Fibroblast of skin of left biceps (primary cell): ENCODE data around the gene TERT.

Experiments
- DNase-seq, 2 experiments: peaks; one replicate each; pipeline ENCODE4 v3.0.0-alpha.2; 2013; ENCODE audit warnings: low read depth in 2 of 2

The TERT gene

DNA sequence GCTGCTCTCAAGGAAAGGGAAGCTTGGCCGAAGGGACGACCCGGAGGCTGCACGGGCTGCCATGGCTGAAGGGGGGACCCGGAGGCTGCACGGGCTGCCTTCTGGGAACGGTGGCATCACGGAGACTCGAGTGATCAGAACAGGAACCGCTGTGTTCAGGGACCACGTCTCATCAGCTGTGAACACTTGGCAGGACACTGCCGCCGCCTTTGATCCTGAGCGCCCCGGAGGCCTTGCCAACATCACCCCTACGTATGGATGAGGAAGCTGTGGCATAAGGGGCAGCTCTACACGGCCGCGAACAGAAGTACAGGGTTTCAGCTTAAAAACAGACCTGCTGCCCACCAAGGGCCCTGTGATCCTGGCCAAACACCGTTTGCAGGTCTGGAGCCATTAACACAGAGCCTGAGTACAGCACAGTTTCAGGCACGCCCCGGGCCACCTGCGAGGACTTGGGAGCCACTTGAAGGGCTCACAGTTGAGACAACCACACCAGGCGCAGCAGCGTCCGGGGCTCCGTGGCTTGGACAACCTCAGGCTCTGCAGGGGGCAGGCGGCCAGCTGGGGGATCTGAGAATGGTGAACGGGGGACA, 23.9 kb upstream of the TERT start:
- DNase-seq: no peak

DNA sequence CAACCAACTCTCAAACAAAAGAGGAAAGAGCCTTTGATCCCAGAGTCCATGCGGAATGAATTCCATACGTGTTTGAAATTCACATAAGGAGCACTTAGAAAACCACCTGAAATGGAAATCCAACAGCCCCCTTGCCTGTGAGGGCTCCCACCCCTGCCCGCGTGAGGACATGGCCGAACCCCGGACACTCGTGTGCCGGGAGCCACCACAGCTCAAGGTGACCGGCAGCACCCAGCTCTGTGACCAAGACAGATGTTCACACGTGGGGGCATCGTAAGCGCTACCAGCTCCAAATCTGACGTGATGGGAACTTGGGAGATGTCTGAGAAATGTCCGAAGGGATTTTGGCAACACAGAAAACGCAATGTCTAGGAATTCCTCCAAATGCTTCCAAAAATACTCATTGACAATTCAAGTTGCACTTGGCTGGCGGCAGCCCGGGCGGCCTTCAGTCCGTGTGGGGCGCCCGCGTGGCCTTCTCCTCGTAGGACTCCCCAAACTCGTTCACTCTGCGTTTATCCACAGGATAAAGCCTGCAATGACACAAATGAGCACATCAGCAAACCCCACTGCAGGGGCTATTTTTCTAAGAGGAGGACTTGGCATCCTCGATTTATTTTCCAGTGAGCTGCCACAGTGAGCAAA, 23.2 kb upstream of the TERT start:
- no peak for DNase-seq

DNA sequence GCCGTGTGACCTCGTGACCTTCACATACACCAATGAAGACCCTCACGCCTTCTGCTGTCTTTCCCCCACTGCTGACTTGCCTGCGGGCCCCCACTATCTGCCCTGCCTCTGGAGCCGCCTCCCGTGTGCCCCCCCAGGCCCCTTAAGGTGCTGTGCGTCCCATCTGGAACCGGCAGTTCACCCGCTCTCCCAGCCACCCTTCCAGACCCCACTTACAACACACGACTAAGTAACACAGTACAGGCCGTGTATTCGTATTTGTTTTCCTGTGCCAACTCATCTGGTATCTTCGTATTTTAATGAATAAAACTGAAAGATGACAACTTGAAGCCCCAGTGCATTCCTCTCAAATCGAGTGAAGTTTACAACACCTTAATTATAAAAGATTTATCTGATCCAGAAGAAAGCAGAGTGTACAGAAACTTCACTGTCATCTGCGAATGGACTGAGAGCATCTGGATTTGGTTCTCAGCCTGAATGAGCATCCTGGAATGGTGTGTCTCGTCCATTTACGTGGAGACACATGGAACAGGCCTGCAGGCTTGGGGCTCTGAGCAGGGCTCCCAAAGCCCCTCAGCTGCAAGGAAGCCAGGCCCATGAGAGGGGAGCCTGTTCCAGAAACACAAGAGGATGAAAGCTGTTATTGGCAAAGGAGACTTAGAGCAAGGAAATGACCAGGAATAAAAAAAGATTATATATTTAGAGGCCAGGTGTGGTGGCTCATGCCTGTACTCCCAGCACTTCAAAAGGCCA, 21.9 kb upstream of the TERT start:
- no peak for DNase-seq

DNA sequence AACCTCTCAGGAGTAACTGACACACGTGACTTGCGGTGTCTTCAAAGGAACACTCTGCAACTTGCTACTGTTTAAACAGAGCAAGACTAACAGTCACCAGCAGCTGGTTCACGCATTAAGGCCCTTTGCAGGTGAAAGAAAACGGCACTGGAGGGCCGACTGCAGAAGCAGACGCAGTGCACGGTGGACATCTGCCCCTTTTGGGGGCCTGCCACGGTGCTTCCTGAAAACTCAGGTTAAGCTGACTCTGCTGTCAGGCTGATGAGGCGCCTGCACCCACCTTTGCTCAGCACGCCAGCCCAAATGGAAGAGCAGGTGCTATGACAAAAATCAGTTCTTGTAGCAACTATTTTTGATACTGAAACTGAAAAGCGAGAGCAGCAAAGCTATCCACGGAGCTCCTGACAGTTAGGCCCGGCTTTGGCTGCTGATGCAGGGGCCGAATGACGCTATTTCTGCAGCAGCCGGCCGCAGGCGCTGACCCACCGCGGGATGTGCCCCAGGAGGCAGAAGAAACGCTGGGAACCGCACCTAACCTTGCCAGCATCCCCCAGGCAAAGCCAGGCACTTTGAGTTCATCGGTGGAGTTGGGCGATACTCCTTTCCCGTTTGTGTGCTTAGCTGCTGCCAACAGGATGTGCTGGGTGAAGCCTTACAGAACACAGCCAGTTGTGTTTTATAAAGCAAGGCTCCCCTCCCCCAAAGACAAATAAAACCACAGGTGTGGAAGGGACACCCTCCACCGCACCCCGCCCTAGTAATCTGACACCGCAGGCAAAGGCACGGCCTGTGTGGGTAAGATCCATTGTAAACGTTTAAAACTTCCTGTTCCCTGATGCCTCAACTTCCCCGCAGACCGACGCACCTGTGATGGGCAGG, 21.1 kb upstream of the TERT start:
- no peak for DNase-seq

DNA sequence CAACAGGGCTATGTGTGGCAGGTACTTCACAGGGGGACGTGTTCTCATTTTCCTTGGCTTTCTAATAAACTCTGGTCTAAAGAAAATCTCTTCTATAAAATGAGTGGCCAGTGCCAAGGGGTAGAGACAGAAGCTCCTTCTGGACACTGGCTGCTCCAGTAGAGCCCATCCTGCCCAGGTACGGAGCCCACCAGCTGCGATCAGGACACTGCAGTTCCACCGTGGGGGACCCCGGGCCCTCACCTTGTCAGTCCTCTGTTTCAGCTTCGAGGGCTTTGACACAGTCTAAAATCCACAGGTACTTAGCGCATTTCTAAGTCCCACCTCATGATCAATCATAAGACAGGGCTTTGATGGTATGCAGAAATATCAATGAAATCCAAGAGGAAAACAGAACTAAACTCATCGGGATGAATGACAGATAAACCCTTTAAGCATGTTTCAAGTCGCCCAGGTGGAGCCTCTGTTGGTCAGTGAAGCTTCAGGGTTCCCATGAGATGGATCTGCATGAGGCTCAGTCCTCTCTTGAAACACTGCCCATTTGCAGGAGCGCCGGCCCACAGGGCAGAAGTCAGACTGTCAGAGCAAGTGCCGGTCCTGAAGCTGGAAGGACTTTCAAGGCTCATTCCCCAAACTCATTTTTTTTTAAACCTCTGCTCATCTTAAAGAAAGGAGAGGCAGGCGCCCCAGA, 20.3 kb upstream of the TERT start:
- DNase-seq: no peak

DNA sequence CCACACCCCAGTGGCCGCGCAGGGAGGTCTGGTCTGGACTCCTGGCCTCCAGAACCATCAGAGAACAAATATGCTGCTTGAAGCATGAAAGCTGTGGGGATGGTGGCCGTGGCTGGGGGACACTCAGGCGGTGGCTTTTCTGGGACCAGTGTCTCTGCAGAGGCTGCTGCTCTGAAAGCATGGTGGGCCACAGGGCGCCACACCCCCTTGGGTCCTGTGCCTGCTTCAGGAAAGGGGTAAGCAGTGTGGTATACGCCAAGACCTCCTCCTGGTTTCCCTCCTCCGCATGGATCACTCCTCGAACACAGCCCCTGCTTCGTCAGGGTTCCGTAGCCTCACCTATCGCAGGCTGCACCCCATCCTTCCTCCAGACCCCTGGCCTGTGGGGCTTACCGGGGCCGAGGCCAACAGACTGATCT, 19.7 kb upstream of the TERT start:
- no peak for DNase-seq

DNA sequence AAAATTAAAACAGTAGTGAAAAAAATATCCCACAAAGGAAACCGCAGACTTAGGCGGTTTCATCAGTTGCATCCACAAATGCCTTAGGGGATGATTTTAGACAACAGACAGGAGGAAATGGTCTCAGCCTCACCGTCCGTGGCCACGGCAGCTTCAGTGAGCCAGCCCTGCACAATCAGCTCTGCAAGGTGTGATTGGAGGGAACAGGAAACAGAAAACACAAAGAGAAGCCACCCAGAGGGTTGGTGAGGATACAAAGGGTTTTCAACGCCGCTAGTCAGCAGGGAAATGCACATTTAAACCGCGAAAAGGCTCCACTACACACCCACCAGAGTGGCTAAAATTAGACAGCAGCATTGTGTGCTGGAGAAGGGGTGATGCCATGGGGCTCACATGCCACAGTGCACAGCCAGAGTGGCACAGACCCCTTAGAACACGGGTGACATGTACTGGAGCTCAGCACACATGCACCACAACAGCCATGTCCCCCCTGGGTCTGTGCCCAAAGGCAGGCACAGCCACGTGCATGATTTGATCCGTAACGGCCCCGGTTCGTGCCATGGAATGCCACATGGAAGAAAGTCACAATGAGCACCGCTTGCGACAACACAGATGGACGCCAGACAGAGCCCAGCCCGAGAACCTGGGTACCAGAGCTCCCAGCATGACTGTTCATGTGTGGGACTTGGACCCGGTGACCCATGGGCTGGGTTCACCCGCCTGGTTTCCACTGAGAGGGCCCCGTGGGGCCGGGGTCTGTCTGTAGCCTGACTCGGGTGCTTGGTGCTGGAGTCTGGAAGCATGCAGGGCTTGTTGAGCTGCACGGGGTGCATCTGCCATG, 18.3 kb upstream of the TERT start:
- no peak for DNase-seq

DNA sequence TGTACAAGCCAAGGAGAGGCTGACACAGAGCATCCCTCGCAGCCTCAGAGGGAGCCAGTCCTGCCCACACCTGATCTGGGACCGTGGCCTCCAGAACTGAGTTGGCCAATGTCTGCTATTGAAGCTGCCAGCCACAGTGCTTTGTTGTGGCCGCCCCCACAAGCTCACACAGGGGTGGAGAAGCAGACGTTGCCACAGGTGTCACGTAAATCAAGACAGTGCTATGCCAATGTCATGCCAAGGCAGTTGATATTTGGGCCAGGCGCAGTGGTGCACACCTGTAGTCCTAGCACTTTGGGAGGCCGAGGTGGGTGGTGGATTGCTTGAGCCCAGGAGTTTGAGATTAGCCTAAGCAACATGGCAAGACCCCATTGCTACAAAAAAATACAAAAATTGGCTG, 17.3 kb upstream of the TERT start:
- no peak for DNase-seq

DNA sequence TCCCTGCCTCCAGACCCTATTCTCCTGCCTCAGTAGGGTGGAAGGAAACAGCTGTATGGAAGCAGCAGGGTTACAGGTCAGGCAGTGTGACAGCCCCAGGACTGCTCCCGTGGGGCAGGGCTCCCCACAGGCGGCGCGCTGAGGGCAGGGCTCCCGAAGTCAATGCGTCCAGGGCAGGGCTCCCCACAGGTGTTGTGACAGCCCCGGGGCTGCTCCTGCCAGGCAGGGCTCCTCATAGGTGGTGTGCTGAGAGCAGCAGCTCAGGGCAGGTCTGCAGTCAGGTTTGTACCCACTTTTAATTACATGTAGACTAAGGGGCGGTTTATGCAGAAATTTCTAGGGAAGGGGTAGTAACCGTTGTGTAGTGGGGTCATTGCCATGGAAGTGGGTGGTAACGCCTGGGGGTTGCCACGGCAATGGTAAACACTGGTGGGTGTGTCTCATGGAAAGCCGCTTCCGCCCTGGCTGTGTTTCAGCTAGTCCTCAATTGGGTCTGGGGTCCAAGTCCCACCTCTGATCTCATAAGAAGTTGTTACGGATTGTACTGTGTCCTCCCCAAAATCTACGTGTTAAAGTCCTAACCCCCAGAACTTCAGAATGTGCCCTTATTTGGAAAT, 16.7 kb upstream of the TERT start:
- no peak for DNase-seq

DNA sequence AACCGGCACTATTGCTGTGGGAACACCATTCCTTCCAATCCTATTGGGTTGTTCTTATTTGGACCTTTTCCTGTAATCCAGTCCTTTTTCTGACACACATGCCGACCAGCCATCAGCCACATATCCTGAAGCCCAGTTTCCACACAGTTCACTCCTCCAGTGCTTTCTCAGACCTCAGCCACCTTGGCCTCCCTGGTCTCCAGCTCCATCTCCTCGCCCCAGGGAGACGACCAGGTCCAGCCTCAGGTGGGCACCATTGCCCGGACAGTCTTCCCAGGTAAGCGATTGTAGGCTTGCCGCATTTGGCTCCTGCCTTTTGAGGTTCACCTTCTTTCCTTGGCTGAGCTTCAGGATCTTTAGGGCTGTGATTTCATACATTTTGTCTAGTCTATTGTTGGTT, 15.2 kb upstream of the TERT start:
- no peak for DNase-seq

DNA sequence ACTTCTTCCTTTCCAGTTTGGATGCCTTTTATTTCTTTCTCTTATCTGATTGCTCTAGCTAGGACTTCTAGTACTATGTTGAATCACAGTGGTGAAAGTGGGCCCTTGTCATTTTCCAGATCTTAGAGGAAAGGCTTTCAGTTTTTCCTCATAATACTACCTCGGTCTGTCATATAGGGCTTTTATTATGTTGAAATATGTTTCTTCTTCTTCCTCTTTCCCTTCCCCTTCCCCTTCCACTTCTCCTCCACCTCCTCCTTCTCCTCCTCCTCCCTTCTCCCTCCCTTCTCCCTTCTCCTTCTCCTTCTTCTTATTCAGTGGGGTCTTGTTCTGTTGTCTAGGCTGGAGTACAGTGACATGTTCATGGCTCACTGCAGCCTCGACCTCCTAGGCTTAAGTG, 9.2 kb upstream of the TERT start:
- DNase-seq: no peak

DNA sequence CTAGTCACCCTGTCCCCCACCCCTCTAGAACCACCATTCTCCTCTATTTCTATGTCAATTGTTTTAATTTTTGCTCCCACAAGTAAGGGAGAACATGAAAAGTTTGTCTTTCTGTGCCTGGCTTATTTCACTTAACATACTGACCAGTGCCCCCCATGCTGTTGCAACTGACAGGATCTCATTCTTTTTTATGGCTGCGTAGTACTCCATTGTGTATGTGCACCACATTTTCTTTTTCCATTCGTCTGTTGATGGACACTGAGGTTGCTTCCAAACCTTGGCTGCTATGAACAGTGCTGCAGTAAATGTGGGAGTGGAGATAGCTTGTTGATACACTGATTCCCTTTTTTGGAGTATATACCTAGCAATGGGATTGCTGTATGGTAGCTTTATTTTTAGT, 7.4 kb upstream of the TERT start:
- no peak for DNase-seq

DNA sequence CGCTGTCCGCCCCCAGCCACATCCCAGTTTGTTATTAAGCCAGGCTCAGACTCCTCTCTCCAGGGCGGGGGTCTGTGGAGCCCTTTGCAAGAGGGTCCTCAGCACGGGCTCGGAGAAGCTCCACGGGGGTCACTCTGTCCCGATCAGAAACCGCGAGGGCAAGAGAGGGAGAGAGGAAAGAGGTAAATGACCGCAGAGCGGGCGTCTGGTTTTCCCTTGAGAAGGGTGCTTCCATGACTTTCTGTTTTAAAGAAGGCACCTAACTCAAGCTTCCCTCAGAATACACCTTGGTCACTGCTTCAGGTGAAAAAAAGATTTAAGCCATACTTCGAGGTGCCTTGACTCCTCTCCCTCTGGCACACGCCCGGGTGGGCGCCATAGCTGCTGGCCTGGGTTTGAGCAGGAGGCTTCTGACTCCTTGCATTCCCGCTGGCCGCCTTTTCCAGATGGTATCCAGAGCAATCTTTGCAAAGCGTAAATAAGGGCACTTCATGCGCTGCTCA, 5.8 kb upstream of the TERT start:
- DNase-seq: no peak

DNA sequence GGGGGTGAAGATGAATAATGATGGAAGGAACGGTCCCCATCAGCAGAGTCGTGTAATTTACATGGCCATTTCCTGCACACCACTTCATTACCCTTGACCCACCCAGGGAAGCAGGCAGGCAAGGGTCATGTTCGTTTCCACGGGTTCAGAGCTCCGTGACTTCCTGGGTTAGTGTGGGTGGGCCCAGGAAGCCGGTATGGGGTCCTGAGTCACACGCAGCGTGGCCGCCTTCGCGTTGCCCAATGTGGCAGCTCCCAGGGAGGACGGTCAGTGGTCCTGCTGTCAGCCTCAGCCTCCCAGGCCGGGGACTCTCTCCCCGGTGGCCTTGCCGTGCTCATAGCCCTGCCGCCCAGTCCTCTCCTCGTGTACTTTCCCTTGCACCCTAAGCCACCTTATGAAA, 5.1 kb upstream of the TERT start:
- no peak for DNase-seq

DNA sequence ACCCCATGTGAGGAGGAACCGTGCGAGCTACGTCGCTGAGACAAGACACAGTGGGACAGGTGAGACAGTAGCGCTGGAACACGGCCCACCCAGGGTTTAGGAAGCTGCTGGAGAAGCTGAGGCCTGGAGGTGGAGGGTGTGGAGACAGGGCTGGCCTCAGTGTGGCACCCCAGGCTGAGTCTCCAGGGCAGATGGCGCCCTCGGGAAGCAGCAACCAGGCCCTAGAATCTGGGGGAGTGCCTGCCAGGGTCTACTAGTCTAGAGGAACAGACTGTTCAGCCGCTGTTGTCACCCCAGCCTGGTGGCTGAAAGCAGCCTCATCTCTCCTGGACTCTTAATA, 4.6 kb upstream of the TERT start:
- no peak for DNase-seq

DNA sequence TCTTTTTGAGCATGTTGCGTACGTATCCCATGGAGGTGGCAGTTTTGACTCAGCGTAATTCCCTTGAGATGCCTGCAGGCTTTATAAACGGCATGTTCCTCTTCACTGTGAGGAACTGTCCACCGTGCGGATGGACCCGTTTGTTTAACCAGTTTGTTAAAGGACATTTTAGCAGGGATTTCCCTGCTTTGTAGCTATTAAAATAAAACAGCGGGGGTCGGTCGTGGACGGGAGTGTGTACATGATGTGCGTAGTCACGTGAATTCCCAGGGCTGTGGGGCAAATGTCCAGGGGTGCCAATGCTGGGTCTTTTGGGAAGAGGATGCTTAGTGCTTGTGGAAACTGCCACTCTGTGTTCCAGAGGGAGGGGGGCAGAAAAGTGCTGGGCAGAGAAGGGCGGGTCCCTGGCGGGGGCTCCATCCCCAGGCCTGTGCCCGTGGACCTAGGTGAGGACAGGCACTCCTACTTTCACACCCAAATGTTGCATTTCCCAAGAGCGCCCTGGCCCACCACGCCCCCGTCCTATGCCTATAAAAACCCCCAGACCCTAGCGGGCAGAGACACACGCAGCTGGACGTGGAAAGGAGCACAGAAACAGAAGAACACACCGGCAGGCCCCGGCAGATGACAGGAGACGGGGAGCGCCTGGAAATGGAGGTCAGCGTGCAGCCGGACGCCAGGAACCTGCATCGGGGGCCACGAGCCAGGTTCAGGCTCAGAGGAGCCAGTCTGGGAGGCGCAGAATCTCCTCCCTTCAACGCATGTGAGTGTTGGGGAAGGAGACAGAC, 4.0 kb upstream of the TERT start:
- DNase-seq: no peak

DNA sequence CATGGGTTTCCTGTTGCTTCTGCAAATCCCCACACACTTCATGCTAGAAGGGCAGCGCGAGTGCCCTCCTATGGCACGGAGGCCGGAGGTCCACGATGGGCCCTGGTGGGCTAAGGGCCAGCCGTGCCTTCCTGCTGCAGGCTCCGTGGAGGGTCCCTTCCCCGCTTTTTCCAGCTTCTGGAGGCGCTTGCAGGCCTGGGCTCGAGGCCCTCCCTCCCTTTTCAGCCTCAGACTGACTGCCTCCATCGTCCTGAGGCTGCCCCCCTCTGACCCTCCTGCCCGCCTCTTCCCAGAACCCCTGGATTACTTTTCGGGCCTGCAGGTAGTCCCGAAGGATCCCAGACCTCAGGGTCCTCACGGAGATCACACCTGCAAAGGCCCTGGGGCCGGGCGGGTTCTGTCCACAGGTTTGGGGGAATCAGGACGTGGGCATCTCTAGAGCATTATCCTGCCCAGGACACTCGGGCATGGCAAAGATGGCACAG, 3.2 kb upstream of the TERT start:
- no peak for DNase-seq

DNA sequence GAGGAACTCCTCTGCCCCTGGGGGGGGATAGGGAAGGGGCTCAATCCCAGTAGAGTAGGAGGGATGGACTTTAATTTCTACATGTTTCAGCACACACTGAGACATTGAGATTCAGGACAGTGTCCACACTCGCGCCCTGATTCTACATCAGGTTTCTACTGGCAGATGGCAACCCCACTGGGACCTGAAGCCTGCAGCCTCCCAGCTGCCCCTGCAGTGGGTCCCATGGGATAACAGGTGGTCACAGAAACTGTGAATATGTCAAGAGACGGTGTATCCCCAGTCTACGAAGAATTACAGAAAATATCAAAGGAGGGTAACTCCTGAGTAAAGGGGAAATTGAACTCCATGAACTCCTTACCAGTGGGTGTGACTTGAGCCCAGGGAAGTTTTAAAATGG, 2.4 kb upstream of the TERT start:
- no peak for DNase-seq

DNA sequence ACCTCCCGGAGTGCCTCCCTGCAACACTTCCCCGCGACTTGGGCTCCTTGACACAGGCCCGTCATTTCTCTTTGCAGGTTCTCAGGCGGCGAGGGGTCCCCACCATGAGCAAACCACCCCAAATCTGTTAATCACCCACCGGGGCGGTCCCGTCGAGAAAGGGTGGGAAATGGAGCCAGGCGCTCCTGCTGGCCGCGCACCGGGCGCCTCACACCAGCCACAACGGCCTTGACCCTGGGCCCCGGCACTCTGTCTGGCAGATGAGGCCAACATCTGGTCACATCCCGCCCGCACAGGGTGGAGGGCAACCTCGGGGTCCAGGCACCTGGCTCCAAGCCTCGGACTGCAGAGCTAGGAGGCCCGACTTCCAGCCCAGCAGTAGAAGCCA, 776 bp upstream of the TERT start:
- no peak for DNase-seq
